HG03039 (cell line): ENCODE measurements around the gene CCR3.

Source experiments
- ATAC-seq: cut with Tn5 transposase; IDR thresholded peaks from one replicate; pipeline ENCODE4 v1.9.1; 2021; ENCODE audit warnings: mild to moderate bottlenecking, moderate library complexity; ENCODE audit not compliant: unreplicated experiment

Gene CCR3

DNA sequence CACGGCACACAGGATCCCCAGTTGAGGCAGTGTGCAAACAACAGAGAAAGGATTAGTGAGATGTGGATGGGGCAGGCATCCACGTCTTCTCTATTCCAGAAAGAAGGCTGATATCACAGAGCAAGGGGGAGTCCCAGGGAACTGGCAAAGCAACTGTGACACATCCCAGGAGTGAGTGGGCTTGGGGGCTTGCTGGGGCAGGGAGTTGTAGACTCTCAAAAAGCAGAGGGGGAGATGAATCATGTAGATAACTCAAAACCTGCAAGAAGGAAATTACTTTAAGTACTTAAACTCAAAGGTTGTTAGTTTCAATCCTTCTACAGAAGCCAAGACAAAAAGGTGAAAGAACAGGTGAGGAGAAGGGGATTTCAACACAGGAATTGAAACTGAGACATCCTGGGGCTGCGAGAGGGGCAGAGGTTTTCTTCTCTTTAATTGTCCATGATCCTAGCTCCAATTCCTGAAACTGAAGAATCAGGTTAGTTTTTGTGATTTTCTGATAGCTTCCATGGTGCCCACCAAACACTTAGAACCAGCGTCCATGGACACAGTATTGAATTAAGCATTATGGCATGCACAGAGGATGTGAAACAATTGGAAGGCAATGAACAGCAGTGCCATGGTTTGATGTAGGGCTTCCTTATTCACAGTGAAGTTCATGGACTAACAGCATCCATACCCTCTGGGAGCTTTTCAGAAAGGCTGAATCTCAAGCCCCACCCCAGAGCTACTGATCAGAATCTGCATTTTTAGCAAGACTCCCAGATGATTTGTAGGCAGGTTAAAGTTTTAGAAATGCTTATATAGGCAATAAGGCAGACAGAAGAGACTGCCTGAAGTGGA lies 52.0 kb downstream of the CCR3 start:
- no peak for ATAC-seq

DNA sequence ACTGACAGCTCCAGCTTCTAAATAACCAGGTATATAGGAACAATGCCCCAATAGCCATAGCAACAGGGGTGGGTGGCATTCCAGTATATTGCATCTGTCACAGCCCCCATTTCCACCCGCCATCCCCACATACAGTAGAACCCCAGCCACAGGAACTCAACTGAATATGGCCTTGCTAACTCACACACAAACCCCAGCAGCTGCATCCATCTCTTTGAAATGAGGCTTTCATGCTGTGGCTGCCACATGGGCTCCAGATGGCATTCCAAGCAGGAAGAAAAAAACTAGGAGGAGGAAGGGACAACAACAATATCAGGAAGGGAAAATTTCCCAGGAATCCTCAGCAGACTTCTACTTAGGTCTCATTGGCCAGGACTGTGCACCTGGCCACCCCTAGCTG lies 54.6 kb downstream of the CCR3 start:
- no peak for ATAC-seq

DNA sequence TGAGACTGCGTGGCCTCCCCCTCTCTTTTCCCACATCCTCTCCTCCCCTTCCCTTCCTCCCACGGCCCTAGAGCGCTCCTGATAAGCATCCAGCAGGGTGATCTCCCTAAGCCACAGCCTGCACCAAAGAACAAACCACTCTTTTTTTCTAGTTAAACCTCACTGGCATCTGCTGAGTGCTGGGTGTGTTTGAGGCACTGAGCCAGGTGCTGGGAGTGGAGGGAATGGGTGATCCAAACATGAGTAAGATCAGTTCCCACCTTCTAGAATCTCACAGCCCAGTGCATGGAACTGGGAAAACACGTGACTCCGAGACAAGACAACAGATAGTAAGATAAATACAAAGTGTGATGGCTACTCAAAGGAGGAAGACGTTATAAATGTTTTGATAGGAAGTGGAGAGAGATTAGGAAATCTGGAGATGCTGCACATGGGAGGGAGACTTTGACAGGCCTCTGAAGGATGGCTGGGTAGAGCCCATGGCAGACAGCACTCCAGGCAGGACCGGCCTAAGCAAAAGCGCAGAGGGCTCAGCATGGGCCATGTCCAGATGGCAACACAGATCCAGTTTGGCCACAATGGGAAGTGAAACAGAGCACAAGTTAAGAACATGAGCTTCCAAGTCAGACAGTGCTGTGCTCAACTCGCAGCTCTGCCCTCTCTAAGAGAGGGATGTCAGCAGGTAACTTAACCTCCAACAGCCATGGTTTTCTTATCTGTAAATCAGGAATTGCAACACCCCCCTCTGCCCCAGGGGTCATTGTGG lies 55.6 kb downstream of the CCR3 start:
- ATAC-seq: no peak

DNA sequence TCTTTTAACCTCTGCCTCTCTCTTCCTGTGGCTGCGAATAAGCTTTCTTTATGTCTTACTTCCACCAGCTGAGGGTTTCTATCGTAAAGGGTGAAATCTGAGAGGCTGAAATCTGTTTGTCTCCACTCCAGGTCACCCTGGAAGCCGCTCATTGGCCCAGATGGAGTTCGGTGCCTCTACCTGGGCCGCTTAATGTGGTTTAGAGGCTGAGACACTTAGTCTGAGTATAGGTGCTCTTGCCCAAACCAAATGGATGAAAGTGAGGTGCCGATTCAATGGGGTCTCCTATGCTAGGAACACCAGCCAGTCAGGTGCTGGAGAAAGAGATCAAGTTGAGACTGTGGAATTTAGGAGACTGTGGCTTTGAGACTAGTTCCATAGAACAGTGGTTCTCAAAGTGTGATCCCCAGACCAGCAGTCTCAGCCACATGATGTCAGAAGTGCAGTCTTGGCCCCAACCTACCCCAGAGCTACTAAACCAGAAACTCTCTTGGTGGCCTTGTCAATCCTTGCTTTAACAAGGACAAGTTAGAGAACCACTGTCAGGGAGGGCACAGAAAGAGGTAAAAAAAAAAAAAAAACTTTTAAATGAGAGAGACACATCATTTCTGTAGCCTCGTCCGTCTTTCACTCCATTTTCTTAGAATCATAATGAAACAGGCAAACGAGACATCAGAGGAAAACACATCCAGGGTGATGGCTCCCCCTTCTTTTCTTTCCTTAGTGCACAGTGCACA lies 56.8 kb downstream of the CCR3 start:
- no peak for ATAC-seq

DNA sequence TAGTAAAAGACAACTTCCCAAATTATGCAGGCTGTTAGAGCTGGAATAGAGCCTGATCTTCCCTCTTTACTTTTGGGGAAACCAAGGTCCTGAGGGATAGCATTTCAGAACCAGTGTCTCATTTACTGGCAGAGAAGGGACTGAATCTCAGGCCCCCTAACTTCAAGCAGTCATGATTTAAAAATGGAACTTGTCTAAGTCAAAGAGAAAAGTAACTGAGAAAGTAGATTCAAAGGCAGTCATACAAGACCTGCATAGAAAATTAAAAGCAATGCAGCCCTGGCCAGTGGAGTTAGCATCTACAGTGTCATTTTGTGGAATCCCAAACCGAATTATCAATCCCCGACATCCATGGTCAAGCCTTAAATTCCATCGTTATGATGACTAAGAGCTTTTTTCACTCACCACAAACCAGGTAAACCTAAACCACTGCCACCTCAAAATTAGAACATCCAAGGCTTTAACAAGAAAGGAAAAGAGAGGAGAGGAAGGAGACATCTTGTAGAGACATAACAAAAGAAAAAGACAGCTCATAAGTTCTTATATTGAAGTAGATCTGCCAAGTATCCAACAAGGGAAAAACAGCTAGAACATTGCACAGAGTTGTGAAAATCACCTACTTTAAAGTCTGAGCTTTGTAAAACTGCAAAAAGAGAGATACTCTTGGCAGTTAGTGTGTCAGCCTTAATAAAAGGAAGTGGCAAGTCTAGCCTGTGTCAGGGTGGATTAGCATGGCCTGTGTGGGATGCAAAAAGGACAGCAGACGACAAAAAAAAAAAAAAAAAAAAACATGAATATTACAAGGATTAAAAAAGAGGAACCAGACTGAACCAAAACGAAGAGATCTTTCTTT lies 57.6 kb downstream of the CCR3 start:
- no peak for ATAC-seq

DNA sequence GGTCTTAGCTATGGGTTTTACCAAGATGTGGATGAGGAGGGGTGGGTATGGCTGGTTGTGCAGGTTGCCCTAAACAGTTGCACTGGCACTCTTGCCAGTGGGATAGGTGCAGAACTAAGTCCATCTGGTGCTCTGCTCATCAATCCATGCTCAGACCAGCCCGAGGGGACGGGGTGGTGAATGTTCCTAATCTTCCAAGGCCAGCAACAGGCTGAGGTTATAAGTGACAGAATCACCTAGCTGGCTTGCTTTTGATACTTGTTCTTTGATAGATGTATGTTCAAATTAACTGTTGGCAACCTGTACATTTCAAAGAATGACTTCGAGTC lies 58.2 kb downstream of the CCR3 start:
- no peak for ATAC-seq

DNA sequence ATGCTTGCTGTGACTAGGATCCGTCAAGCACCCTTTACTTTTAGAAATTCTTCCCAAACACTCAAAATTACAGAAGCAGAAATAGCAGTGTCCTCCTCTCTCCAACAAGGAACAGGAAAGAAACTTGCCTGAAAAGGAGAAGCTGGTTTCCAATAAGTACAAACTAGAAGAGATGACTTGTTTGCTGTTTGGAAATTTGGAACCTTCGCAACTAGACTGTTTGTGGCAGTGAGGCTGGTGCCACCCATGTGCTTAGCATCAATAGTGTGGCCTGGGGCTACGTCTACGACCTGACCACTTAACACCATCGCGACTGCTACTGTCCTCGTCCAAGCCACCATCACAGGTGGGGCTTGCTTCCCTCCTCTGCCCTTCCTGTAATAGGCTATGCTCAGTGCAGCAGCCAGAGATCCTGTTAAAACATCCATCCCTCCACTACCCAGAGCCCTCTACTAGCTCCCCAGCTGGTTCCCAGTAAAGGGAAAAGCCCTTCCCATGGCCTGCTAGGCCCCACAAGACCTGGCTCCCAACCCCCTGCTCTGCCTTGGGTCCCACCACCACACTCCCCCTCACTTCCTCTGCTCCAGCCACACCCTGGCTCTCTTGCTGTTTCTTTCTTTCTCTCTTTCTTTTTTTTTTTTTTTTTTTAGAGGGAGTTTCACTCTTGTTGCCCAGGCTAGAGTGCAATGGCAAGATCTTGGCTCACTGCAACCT lies 59.0 kb downstream of the CCR3 start:
- no peak for ATAC-seq

DNA sequence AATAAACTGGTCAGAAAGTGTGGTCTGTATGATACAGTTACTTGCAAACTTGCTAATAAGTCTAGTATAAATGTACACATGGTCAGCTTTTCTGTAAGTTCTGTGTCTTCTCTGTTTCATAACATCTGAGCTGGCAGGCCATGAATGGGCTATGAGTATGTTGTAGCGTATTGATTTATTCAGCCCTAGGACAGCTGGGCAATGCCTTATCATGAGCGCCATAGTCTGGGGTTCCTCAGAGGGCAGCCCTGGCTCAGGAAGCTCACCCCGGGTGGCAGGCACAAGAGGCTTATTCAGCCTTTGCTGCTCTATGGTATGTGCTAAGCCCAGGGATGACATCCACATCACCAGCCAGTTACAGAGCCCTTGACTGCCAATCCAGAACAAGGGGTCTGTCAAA lies 61.0 kb downstream of the CCR3 start:
- ATAC-seq: no peak

DNA sequence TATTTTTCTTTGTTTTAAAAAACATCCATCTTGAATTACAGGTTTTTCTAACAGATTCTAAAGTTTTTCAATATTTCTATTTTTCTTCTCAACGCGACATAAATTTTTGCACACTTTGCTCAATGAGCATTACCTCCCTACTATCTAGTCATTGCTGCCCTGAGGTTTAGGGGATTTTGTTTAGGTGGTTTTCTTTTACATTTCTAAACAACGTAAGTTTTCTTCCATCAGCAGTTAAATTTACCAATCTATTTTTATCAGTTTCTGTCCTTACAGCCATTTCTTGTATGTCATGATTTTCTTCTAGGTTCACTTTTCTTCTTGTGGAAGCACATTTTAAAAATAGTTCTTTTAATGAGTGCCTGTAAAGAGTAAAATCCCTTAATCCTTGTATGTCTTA lies 62.5 kb downstream of the CCR3 start:
- no peak for ATAC-seq

DNA sequence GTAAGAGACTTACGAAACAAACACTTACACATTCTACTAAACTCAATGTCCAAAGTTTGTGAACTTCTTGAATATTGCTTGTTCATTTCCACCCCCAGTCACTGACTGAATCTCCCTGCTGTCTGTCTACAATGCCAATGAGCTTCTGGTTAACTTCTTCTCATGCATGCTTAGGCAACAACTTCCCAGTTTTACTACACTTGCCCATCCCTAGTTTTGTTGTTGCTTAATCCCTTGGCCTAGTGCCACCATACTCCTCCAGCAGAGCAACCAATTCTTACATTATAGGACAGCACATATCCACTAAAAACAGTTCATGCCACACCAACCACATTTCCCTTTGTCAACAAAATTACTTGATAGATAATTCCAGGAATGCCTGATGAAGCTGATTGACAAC lies 70.7 kb downstream of the CCR3 start:
- no peak for ATAC-seq

DNA sequence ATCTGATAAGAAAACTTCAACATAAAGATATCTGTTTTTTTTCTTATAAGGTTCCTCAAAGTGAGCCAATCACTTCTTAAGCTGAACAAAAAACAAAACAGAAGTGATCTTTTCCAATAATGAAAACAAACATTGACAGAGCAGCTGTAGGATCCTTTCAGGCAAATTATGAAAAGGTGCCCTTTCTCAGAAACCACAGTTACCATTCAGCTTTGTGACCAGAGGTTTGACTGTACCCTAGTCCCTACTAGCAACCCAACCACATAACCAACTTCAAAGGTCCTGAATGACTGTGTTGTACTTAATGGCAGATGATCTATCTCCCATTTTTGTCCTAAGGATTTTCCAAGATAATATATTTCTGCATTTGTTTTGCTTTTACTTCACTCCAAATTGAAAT lies 72.3 kb downstream of the CCR3 start:
- ATAC-seq: no peak

DNA sequence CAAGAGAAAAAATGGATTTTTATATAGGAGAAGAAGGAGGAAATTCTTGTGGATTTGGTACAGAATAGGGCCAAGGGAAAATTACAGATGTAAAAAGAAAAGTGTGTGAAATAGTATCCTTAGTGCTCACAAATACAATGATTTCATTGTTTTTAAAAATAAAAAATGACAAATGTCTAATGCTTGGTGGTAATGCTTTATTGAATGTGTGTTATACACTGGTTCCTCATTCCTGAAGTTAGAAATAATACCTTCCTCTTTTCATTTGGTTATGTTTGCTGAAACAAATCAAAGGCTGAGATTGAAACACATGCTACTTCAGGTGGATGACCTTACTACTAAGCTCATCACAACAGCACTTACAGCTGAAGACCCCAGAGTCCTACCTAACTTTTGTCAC lies 73.9 kb downstream of the CCR3 start:
- no peak for ATAC-seq
